Measurements from ENCODE around the gene RBMS3. TPM values are rescaled to one million over a fixed set of nuclear protein-coding genes. Genes with fewer than 3 reads are reported as not detected.

The RBMS3 gene
- total and polyA plus RNA-seq, 2 of the 13 experiments (the other 11 are each of a cell fraction or from before 2014, with no cell fraction given), result not detected

DNA sequence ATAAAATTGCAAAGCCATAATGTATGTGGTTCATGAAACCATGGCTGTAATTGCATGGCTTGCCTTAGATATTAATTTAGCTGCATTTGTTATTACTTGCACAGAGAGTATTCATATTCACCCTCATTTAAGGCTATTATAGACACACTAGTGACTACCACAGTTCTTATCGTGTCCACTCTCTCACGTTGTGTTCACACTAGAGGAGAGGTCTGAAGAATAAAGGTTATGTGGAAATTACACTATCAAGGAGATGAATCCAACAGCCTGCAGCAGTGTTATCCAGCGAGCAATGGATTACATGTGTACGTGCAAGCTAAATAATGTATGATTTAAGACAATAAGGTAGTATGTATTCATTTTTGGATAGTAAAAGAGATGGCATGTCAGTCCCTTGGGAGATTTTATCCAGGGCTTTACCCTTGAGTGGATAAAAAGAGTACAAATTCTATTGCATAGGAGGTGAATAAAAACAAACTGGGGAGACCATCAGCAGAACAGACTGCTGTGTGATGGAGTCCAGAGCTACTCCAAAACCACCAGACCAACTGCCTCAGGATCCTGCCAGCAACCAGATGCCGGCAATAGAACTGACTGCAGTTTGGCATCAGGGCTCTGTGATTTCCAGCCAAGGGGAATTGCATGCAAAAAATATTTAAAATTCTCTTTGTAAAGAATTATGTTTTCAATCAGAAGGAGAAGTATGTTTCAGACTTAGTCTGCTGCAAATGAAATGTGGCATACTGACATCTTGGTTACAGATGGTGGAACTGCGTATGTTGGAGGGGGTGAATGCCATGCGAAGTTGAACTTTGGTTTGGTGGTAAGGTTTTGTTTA lies 146.6 kb downstream of the RBMS3 start:
- ATAC-seq (no peak), DNase-seq (ENCODE audit: low spot score) (no peak), FAIRE-seq (no peak)
- POLR2A ChIA-PET, result no interaction called here
- Histone ChIP-seq H3K4me3 (replicated peaks in 1 of 3; ENCODE audit: insufficient read depth in 1 of 3, low read depth in 2 of 3, low read length in 3 of 3) (no peak overlapping the region), H3K9me3 (ENCODE audit: low read length) (no peaks in the 10 kb centered on the region), H3K4me1 (ENCODE audit: insufficient read depth, low read length) (no peaks in the 10 kb centered on the region), H2AFZ (ENCODE audit: low read length) (no peak overlapping the region), H3K4me2 (ENCODE audit: low read depth, low read length) (no peak overlapping the region), H4K20me1 (ENCODE audit: insufficient read depth, low read length) (no peaks in the 10 kb centered on the region), H3K27me3 (ENCODE audit: control insufficient read depth in 1 of 2, insufficient read depth in 2 of 2, low read length in 2 of 2) (no peaks in the 10 kb centered on the region), H3K9ac (ENCODE audit: insufficient read depth, low read depth, low read length) (no peak overlapping the region), H3K27ac (ENCODE audit: extremely low read length, insufficient read depth, low read length) (no peak overlapping the region), H3K79me2 (ENCODE audit: insufficient read depth, low read length) (no peaks in the 10 kb centered on the region), H3K36me3 (replicated peaks in 1 of 2; ENCODE audit: control insufficient read depth in 1 of 2, insufficient read depth in 2 of 2, low read length in 2 of 2) (no peaks in the 10 kb centered on the region)
- TF ChIP-seq RAD51 (IDR thresholded peaks at IDR 0.05; ENCODE audit: borderline replicate concordance), result no peak
- no peak for TF ChIP-seq ZNF703 (CRISPR knock-in tag; IDR thresholded peaks at IDR 0.05; ENCODE audit: borderline replicate concordance)
- TF ChIP-seq NR3C1 (CRISPR knock-in tag; IDR thresholded peaks at IDR 0.05), result no peak
- no peak for TF ChIP-seq HES4 (CRISPR knock-in tag; IDR thresholded peaks at IDR 0.05; ENCODE audit: borderline replicate concordance)
- in situ Hi-C loops (cut with HindIII; ENCODE audit: extremely low pct_ligation_motif_present, low pct_unique_long_range_greater_than_20kb) (no loop called here), intact Hi-C loops (cut with micrococcal nuclease; ENCODE audit: unreplicated experiment) (no loop called here)
- no TSS peak for BruUV-seq (replicated peaks)
- WGBS (ENCODE audit: low lambda C conversion rate), result 19% methylated on average over 7 of the region's 7 CpGs
- CTCF ChIA-PET (ENCODE audit: low intra/inter-chr PET ratio, low total read pairs), result no interaction called here

GRCh38 chr3:29429055-29429679 lies 148.3 kb downstream of the RBMS3 start:
- Histone ChIP-seq H3K9ac (ENCODE audit: insufficient read depth, low read depth, low read length) (no peak overlapping the region), H3K27me3 (ENCODE audit: control insufficient read depth in 1 of 2, insufficient read depth in 2 of 2, low read length in 2 of 2) (no peaks in the 10 kb centered on the region), H3K4me1 (ENCODE audit: insufficient read depth, low read length) (no peaks in the 10 kb centered on the region), H3K79me2 (ENCODE audit: insufficient read depth, low read length) (no peaks in the 10 kb centered on the region), H3K27ac (ENCODE audit: extremely low read length, insufficient read depth, low read length) (no peak overlapping the region), H3K4me3 (replicated peaks in 1 of 3; ENCODE audit: insufficient read depth in 1 of 3, low read depth in 2 of 3, low read length in 3 of 3) (no peak overlapping the region), H3K36me3 (replicated peaks in 1 of 2; ENCODE audit: control insufficient read depth in 1 of 2, insufficient read depth in 2 of 2, low read length in 2 of 2) (no peaks in the 10 kb centered on the region), H3K9me3 (ENCODE audit: low read length) (no peaks in the 10 kb centered on the region), H4K20me1 (ENCODE audit: insufficient read depth, low read length) (no peaks in the 10 kb centered on the region), H2AFZ (ENCODE audit: low read length) (no peak overlapping the region), H3K4me2 (ENCODE audit: low read depth, low read length) (no peak overlapping the region)
- TF ChIP-seq ZBTB20 (CRISPR knock-in tag; IDR thresholded peaks at IDR 0.05; ENCODE audit: borderline replicate concordance, low read depth) (no peak), CENPX (CRISPR knock-in tag; IDR thresholded peaks at IDR 0.05) (no peak), CBX2 (IDR thresholded peaks at IDR 0.05; ENCODE audit: low read depth, low read length) (no peak), CBX2 (CRISPR knock-in tag; IDR thresholded peaks at IDR 0.05; ENCODE audit: low read depth) (no peak), STAT6 (CRISPR knock-in tag; IDR thresholded peaks at IDR 0.05; ENCODE audit: borderline replicate concordance) (no peak), HMG20A (CRISPR knock-in tag; IDR thresholded peaks at IDR 0.05; ENCODE audit: borderline replicate concordance) (no peak), MAFK (conservative IDR thresholded peaks at IDR 0.05 in 1 of 2, IDR thresholded peaks at IDR 0.05 in 1 of 2; ENCODE audit: low read length in 2 of 2) (peak; percentile 67 to 77; a peak in 3 of 4 replicates), KLF13 (CRISPR knock-in tag; IDR thresholded peaks at IDR 0.05) (no peak), MAFF (IDR thresholded peaks at IDR 0.05; ENCODE audit: low read depth, low read length) (peak; percentile 72)
- ATAC-seq, result no peak
- FAIRE-seq, result no peak
- POLR2A ChIA-PET, result no interaction called here
- no peak for DNase-seq (ENCODE audit: low spot score)
- in situ Hi-C loops (cut with HindIII; ENCODE audit: extremely low pct_ligation_motif_present, low pct_unique_long_range_greater_than_20kb) (no loop called here), intact Hi-C loops (cut with micrococcal nuclease; ENCODE audit: unreplicated experiment) (no loop called here)
- BruUV-seq (replicated peaks), result no TSS peak
- CTCF ChIA-PET (ENCODE audit: low intra/inter-chr PET ratio, low total read pairs), result no interaction called here
- WGBS (ENCODE audit: low lambda C conversion rate), result 3% methylated on average over 4 of the region's 4 CpGs
